GM18870 (cell line): Measurements from ENCODE around the gene PPP2R1B.
"Not testable (repeated sequence)": the region's sequence is repeated elsewhere in the genome, so short reads cannot be mapped to it uniquely, and the experiment has no call there.

Experiments used
- ATAC-seq: cut with Tn5 transposase; IDR thresholded peaks from one replicate; pipeline ENCODE4 v1.9.1; 2021; ENCODE audit warnings: moderate library complexity; ENCODE audit not compliant: unreplicated experiment

Gene PPP2R1B

DNA sequence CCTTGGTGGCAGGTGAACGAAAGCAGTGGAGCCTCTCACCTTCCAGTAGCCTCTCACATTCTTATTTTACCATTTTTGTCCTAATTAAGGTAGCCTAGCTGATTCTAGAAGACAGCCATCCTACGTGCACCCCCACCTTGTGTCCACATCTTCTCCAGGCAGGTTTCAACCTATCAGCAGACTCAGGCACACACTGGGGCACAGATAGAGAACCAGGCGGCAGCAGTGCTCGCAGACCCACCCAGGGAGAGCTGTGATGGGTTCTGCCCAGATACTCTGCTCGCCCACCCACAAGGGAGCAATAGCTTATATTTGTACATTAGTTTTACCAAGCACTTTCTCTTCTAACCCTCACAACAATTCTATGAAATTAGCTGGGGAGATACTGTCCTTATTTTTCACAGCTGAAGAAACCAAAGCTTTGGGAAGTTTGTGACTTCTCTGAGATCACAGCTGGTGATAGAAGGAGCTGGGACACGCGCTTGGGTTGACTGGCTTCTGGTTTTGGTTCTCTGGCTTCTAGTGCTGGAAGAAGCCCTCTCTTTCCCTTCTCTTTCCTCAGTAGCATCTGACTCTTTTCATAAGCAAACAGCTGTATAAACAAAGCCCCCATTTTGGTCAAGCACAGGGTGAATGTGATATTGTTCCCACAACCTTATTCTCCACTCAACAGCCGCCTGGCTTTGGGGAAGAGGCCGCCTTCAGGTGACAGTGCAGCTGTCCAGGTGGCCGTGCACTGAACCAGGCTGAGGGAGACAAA, 36.9 kb downstream of the PPP2R1B start:
- no peak for ATAC-seq

DNA sequence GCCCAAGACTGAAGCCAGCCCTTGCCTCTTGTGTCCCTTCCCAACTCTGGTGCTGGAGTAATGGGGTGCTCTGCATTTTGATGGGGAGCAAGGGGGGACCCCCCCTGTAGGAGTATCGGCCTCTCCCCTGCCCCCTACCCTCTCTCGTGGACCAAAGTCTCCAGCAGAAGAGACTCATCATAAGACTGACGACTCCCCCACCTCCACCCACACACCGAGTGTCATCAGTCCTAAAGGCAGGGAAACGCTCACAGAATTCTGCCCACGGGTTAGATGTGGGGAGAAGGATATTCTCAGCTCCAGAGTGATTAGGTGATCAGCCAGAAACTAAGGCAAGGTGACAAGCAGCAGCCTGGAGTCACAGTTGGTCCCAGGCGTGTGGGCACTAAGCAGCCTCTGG, 38.8 kb downstream of the PPP2R1B start:
- ATAC-seq, result no peak

DNA sequence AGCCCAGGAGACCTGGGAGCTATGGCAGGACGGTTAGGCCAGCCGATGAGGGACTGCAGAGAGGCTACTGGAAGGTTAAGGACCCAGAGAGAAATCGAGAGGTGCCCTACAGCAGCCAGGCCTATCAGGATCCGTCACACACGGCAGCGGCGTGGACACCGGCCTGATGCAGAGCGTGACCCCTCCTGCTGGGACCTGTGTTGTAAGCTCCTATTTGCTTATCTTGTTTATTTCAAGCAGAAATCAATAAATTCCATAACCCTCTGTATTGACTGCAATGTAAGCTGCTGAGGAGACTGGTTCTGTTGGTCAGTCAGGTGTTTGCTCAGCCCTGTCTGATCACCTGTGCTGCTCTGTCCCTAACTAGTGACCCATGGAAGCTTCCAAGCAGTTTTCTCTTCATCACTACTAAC, 39.9 kb downstream of the PPP2R1B start:
- ATAC-seq, result no peak

DNA sequence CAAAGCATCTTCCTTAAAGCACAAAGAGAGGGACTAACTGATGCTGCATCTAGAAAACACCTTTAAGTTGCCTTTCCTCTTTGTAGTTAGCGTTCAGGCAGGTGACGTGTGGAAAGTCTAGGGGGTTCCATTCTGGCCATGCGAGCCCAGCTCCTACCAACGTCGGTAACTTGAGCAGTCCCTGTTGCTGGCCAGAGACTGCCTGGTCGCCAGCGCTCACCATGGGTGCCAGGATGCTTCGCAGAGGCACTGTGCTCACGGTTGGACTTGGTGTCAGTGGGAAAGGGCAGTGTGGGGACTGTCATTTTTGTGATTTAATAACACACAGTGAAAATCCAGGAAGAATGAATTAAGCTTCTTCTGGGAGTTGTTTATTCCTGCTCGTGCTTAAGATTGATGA, 40.6 kb downstream of the PPP2R1B start:
- ATAC-seq, result no peak

DNA sequence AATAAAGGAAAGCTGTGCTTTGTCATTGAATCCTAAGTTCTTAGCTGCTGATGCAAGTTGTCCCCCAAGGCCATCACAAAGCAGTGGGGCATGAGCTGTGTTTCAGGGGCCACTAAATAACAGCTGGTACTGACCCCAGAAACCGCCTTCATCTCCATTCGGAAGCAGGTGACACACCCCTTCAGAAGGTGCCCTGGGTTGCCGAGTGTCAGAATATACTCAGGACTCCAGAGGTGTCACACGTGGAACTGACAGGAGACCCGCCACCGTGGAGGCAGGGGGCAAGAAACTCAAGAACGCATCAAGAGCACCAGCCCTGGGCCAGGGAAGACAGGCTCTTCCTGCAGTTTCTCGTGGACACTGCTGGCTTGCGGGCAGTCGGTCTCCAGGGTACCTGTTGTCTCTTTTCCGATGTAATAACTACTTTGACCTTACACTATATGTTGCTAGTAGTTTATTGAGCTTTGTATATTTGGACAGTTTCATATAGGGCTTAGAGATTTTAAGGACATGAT, 41.5 kb downstream of the PPP2R1B start:
- no peak for ATAC-seq

DNA sequence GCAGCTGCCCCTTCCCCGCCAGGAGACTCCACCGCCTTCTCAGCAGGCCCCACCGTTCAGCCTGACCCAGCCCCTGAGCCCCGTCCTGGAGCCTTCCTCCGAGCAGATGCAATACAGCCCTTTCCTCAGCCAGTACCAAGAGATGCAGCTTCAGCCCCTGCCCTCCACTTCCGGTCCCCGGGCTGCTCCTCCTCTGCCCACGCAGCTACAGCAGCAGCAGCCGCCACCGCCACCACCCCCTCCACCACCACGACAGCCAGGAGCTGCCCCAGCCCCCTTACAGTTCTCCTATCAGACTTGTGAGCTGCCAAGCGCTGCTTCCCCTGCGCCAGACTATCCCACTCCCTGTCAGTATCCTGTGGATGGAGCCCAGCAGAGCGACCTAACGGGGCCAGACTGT, 42.6 kb downstream of the PPP2R1B start:
- ATAC-seq, result no peak

DNA sequence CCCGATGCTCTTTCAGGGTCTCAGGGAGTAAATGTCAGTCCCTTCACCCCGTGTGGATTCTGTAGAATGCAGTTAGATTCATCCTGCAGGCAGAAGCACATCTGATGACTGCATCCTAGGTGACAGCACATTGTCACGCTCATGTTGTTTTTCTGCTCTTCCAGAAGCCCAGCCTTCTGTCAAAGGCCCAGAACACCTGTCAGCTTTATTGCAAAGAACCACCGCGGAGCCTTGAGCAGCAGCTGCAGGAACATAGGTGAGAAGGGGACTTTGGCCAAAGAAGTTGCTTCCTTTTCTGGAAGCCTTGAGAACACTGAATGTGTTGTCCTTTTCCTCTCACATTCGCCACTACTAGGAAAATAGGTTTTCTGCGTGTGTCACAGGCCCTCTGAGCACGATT, 43.7 kb downstream of the PPP2R1B start:
- no peak for ATAC-seq

DNA sequence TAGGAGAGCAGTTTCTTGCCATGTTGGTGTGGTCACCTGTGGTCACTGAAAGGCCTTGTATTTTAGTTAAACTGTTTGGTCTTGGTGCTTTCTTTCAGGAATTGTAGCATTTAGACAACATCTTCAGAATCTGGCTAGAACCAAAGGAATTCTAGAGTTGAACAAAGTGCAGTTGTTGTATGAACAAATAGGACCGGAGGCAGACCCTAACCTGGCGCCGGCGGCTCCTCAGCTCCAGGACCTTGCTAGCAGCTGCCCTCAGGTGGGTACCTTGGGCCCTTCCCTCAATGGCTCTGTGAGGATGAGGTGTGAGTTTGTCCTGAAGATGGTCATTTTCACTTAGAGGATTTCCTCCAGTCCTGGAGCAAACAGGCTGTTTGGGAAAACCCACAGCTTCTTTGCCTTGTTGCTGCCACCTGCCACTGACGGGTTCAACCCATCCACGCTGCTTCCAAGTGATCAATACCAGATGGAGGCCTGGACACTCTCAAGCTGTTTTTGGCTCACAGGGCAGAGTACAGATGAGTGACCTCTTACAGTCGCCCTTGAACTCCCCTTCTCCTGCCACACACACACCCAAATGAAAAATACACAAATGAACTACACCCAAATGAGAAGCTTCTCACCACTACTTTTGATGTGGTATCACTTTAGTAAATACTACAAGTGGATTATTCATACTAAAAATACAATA, 45.2 kb downstream of the PPP2R1B start:
- ATAC-seq, result no peak

DNA sequence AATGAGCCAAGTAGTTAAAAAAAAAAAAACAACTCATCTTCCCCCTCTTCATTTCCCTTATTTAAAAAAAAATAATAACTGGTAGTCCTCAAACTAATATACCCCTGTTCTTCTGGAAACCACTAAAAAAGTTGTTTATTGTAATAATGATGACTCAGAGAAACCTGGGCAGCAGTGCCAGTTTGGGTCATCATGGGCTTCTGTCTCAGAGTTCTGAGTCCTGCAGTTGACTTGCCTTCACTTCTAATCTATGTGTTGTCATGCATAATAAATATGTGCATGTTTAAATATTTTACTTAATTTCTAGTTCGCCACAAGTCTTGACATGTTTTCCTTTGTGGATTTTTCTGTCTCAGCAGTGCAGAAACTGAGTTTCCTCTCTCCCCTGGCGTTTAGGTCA, 46.8 kb downstream of the PPP2R1B start:
- ATAC-seq, result no peak

DNA sequence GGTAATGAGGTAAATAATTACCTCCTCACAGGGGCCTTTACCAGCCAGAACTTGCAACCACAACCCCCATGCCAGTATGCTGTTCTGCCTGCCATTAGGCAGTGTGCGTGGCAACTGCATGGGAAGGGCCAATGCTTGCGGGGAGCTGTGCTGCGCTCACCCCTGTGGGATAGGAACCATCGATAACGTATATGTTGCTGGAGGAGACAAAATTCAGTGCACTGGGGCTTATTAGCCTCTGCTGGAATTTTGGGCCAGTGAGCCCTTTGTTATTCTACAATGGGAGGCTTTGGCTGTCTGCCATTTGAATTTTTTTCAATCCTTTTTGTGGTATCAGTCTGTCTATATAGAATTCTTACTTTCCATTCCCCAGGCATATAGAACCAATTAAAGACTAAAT, 47.3 kb downstream of the PPP2R1B start:
- ATAC-seq, result no peak

DNA sequence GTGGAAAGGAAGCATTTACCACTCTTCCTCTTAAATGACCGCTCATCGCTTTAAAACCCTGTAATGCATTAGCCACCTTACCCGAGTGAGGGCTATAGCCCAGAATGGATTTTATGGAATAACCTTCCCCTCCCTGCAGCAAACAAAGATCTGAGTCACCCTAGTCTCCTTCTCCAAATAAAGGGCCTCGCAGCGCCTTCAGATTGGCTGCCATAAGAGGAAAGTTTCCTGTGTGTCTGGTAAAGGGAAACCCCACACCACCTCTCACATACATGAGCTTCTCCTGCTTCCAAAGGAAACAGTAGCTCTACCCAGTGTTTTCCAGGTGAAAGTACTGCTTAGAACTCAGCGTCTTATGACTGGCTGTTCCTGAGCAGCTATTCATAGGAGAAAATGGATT, 47.8 kb downstream of the PPP2R1B start:
- no peak for ATAC-seq

DNA sequence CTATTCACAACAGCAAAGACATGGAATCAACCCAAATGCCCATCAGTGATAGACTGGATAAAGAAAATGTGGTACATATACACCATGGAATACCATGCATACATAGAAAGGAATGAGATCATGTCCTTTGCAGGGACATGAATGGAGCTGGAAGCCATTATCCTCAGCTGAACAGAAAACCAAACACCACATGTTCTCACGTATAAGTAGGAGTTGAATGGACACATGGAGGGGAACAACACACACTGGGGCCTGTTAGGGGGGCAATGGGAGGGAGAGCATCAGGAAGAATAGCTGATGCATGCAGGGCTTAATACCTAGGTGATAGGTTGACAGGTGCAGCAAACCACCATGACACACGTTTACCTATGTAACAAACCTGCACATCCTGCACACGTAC, 48.5 kb downstream of the PPP2R1B start:
- ATAC-seq, result not testable (repeated sequence)

DNA sequence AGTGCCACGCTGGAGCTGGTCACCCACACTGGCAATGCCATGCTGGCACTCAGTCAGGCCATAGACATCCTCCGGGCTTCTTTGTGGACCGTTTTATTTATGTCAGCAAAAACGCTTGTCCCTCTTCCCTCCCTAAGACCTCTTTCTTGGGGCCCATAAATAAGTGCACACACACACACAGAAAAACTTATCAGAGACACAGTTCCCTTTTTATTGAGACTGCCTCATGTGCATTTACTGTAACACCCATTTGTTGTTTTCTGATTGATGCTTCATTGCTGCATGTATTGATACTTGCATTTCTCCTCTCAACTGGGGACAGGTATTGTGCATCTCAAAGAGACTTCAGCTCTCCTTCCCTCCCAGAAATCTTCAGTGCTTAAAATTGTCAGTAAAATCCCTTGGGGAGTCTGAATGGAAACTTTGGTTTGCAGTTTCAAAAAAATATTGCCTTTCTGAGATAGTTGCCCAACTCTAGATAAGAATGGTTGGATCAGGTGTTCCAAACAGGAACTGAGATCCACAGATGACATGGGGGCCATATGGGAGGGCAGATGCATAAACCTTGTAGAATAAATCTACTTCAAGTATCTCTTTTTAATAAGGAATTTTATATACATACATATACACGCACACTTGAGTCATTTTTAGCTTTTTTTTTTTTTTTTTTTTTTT, 50.9 kb downstream of the PPP2R1B start:
- no peak for ATAC-seq

DNA sequence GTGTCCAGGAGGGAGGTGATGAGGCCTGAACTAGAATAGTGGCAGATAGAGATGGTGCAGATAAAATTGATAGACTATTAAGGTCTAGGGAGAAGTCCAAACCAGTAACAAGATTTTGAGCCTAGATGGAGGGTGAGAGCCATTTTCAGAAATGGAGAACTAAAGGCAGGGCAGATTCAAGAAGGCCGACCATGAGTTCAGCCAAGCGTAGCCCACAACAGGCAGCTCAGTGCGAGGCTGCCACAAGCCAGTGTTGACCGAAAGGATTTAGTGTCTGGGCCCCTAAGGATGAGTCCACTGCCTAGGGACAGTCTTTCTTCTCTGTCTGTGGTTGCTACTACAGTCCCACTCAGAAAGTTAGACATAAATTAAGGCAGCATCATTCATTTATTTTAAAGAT, 51.7 kb downstream of the PPP2R1B start:
- ATAC-seq, result no peak

DNA sequence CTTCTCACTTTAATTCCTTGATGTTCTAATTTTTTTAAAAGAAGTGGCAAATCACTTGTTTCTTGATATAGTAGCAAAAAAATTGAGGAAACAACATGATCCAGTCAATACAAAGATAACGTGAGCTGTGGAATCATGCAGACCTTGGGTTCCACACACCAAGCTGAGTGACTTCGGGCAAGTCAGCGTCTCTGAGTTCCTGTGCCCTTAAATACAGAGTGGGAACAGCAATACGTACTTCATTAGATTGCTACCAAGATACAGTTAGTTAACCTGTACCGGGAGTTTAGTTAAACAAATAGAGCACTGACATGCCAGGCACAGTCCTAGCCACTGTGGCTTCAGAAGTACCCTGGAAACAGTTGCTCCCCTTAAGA, 58.5 kb downstream of the PPP2R1B start:
- no peak for ATAC-seq

DNA sequence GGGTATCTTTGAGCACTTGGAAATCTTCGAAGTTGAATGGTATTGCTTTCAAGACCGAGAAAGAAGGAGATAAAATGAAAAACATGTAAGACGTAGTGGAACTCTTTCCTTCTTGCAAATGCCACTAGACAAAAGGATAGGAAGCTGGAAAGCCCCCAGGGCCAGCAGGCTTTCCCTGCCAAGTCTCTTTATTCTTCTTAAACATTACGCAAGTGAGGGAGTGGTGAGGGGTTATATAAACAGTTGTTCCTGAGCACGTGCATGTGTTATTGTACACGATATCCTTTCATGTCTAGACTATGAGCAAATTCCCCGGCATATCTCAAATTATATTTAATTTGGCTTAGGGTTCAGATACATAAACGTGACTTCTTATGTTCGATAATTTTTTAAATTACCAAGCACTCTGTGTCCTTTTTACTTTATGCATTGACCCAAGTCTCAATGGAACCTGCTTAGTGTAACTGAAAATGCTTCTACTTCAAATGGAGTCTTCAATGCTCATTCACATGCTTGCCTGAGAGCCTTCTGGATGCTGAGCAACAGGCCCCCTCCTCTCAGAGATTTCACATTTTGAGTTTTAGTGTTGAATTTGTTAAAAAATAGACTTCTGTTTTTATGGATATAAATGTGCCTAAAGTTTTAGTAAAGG, 59.0 kb downstream of the PPP2R1B start:
- ATAC-seq, result no peak

DNA sequence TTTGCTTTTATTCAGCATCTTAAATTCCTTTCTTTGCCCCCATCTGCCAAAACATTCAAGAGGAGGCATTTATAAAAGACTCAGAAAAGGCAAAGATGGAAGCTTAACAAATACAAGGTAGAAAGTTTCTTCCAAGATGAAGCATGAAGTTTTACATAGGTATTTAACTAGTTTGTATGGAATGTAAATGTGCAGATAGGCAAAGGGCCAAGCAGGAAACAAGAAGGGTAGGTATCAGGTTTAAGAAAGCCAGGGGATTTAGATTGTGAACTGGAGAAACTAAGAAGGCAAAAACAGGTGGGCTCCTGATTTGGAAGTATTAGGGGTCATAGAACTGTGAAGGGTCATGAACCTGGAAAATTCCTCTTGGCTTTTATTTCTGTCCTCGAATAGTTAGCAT, 62.6 kb downstream of the PPP2R1B start:
- no peak for ATAC-seq

DNA sequence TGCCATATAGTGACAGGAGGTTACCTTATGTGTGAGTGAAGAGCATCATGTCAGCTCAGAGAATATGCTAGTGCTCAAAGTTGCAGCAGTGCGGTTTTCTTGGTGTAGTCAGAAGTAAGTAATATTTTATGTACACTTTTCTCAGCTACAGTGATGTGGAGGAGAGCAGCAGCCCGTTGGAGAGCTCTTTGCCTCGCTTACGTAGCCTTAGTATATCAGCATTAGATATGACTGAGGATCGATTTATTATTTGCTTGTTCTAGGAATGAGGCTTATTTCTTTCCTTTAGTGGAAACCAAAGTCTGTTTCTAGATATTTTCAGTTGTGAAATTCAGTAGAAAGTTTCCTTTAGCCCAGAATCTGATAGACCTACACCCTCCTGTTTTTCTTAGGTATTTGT, 63.6 kb downstream of the PPP2R1B start:
- ATAC-seq, result no peak

DNA sequence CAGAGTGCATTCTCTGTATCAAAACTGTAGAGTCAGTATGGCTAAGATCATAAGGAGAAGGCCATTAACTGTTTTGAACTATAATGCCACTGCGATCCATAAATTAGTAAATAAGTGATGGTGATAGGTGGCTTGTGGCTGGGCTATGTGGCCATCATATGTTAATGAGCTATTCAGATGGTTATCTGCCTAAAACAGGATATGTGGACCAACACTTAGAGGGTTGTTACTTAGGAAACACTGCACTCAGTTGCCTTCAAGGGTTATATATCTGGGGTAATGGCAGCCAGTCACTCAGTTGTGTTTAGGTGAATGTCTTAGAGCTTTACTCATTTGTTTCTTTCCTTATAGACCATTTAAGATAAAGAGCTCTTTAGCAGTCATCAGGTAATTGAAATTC, 66.0 kb downstream of the PPP2R1B start:
- no peak for ATAC-seq

DNA sequence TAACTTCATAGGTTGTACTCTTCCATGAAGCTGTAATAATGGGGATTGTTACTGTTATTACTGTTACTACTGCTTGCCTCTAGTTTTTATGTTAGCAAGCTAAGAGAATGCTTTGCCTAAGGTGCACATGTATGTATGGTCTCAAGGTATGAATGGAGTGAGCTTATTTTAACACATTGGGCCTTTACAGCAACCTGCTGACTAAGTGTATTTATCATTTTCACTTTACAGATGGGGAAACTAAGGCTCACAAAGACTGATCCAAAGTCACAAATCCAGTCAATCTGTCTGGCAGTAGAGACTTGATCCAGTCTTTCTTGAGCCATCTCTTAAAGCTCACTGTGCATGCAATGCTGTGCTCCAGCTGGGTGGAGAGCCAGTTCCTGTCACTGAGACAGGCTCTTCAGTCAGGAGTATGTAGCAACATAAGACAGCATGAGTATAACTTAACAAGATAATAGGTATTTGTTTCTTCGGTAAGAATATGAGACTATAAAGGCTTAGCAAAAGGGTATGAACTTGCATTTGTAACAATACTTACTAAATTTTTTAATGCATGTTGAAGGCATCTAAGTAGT, 66.5 kb downstream of the PPP2R1B start:
- no peak for ATAC-seq
